Suprapubic skin (tissue), 3 donors: Measurements from ENCODE around the gene CFHR1.

ENCODE experiments used
- CTCF ChIP-seq, 2 donors: fragments of 200-600 bp in 1 of 2; fragments of 450-650 bp in 1 of 2; sonication (generic) in 1 of 2; IDR thresholded peaks; one replicate each; pipeline ENCODE4 v1.5.1; 2016 to 2019; ENCODE audit warnings: antibody characterized with exemption in 2 of 2, mild to moderate bottlenecking in 1 of 2, moderate library complexity in 1 of 2
- EP300 ChIP-seq: sonication (generic); formaldehyde crosslinking; IDR thresholded peaks from one replicate; pipeline ENCODE4 v1.6.1; 2017; ENCODE audit warnings: antibody characterized with exemption

- TF ChIP-seq CTCF (IDR thresholded peaks at IDR 0.05) (no peak), EP300 (no peak)
Observed at GRCh38 chr1:196866974-196867373, 47.4 kb downstream of the CFHR1 start.
